EL (cell line): ENCODE data around the gene RNF19B.
"Not testable (repeated sequence)": the region's sequence is repeated elsewhere in the genome, so short reads cannot be mapped to it uniquely, and the experiment has no call there.

ENCODE experiments used
- DNase-seq: peaks from one replicate; pipeline ENCODE4 v3.0.0-alpha.2; 2016

The RNF19B gene

GRCh38 chr1:32927441-32927840 lies 37.2 kb downstream of the RNF19B start:
- DNase-seq: no peak

- no peak for DNase-seq
These were observed 38.0 kb downstream of the RNF19B start for GRCh38 chr1:32926562-32926961.

GRCh38 chr1:32925403-32926162 lies 39.0 kb downstream of the RNF19B start:
- DNase-seq: no peak

GRCh38 chr1:32924881-32925344 lies 39.7 kb downstream of the RNF19B start:
- no peak for DNase-seq

- DNase-seq: peak; percentile 26
These were observed 43.8 kb downstream of the RNF19B start for GRCh38 chr1:32920833-32921232.

- peak; percentile 63 for DNase-seq
These were observed 44.5 kb downstream of the RNF19B start for GRCh38 chr1:32919811-32920733.

- no peak for DNase-seq
These were observed 46.4 kb downstream of the RNF19B start for GRCh38 chr1:32918179-32918578.

- no peak for DNase-seq
These were observed 47.1 kb downstream of the RNF19B start for GRCh38 chr1:32917521-32917920.

- peak; percentile 60 for DNase-seq
These were observed 48.6 kb downstream of the RNF19B start for GRCh38 chr1:32915766-32916706.

- no peak for DNase-seq
These were observed 54.3 kb downstream of the RNF19B start for GRCh38 chr1:32910319-32910718.

GRCh38 chr1:32907435-32907834 lies 57.2 kb downstream of the RNF19B start:
- DNase-seq: peak; percentile 31

- DNase-seq: no peak
These were observed 58.0 kb downstream of the RNF19B start for GRCh38 chr1:32906654-32907053.

- DNase-seq: not testable (repeated sequence)
These were observed 59.0 kb downstream of the RNF19B start for GRCh38 chr1:32905588-32905987.

GRCh38 chr1:32904797-32905196 lies 59.8 kb downstream of the RNF19B start:
- DNase-seq: no peak

- DNase-seq: no peak
These were observed 60.4 kb downstream of the RNF19B start for GRCh38 chr1:32903991-32904785.

GRCh38 chr1:32902535-32902920 lies 62.1 kb downstream of the RNF19B start:
- no peak for DNase-seq

- no peak for DNase-seq
These were observed 62.6 kb downstream of the RNF19B start for GRCh38 chr1:32901823-32902534.

- DNase-seq: peak; percentile 38
These were observed 63.4 kb downstream of the RNF19B start, which contains the start of gene TMEM54 for GRCh38 chr1:32900956-32901822. TSS of gene TMEM54 (minus strand) at chr1:32901389. CDS start at chr1:32901238, 151 bp downstream.

GRCh38 chr1:32900371-32900955 lies 64.1 kb downstream of the RNF19B start:
- no peak for DNase-seq
